DMS 273 (cell line): ENCODE measurements around the gene CD4.

ENCODE experiments used
- DNase-seq: peaks from one replicate; lab custom pipeline; 2025; ENCODE audit not compliant: unreplicated experiment; lab: John Stamatoyannopoulos, UW

Gene CD4

DNA sequence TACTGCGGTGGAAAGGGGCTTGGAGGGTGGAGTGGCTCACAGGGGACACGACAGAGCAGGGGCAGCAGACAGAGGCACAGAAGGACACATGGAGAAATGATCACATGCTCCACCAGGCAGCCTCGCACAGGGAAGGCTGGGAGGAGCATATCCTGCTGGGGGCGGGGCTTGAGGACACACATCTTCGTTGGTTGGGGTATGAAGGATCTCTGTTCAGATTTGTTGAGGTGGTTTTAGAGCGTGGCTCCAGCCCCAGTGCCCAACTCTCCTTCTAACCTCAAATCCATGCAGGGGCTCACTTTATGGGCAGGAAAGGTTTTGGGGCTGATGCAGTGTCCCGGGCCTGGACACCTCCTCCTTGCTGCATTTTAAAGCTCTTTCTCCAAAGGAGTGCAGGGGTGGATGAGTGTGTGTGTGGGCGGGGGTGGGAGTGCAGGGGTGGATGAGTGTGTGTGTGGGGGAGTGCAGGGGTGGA lies 38.1 kb downstream of the CD4 start:
- peak; percentile 88 for DNase-seq

DNA sequence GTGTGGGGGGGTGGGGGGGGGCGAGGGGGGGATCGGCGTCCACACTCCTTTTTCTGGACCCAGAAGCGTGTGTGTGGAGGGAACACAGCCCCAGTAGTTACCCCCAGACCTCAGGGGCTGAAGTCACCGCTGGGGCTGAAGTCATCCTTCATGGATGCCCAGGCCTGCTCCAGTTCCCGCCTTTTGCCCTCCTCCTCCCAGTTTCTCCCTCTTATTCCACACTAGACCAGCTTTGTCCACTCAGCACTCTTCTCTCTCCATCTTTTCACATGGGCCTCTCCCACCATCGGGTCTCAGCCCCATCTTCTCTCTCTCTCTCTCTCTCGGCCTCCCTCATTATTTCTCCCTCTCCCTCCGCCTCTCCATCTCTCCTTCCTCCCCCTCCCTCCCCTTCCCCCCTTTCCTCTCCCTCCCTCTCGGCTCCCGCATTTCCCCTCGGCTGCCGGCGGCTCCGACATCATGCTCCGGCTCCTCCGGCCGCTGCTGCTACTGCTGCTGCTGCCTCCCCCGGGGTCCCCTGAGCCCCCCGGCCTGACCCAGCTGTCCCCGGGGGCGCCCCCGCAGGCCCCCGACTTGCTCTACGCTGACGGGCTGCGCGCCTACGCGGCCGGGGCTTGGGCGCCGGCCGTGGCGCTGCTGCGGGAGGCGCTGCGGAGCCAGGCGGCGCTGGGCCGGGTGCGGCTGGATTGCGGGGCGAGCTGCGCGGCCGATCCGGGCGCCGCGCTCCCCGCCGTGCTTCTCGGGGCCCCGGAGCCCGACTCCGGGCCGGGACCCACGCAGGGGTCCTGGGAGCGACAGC lies 38.9 kb downstream of the CD4 start, which contains the start of gene P3H3:
Gene P3H3, plus strand, starts transcription at position 426 of the 799 bp plus-strand sequence. Its CDS starts 34 bp downstream, at position 460.
- peak; percentile 71 for DNase-seq

DNA sequence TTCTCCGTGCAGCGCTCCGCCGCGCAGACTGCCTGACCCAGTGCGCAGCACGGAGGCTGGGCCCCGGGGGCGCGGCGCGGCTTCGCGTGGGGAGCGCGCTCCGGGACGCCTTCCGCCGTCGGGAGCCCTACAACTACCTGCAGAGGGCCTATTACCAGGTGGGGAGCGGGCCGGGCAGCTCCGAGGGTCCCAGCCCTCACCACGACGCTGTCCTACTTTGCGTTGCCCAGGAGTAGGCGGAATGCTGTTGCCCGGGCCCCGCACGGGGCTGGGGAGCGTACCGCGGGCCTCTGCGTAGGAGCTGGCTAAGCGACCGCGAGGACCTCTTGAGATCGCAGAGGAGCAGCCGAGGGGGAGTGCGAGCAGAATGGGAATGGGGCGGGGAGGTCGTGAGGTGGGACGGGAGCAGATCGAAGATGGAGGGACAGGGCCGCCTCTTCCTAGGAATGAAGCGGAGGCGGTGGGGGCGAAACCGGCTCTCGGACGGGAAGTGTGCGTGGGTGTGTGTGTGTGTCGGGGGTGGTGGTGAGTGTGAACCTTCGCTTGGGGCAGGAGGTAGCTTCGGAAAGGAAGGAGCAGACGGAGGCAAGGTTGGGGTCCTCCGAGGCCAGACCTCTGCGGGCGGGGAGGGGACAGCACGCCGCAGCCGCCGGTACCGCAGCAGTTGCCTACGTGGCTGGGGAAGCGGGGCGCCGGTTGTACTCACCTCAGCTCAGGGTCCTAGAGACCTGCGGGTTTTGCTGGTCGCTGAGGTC lies 39.6 kb downstream of the CD4 start:
- DNase-seq: peak; percentile 54

DNA sequence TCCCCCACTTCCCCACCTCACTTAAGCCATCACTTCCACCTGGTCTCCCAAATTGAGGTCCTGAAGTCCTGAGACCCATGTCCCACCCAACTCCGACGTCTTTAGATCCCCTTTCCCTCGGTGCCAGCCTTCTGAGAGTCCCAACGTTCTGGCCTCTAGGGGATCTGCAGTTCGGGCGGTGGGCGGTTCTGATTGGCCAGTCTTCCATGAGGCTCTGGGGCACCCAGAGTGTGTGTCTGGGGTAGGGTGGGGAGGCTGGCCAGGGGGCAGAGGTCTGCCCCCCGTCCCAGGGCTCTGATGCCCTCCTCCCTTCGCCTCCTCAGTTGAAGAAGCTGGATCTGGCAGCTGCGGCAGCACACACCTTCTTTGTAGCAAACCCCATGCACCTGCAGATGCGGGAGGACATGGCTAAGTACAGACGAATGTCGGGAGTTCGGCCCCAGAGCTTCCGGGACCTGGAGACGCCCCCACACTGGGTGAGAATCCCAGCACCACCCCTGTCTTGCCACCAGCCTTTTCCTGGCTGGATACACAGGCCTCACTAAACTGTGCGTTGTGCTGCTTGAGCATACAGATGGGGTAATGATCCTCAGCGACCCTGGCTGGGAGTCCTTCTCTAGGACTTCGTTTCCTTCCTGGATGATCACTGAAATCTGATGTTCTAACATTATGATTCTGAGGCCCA lies 40.4 kb downstream of the CD4 start:
- DNase-seq: peak; percentile 54

DNA sequence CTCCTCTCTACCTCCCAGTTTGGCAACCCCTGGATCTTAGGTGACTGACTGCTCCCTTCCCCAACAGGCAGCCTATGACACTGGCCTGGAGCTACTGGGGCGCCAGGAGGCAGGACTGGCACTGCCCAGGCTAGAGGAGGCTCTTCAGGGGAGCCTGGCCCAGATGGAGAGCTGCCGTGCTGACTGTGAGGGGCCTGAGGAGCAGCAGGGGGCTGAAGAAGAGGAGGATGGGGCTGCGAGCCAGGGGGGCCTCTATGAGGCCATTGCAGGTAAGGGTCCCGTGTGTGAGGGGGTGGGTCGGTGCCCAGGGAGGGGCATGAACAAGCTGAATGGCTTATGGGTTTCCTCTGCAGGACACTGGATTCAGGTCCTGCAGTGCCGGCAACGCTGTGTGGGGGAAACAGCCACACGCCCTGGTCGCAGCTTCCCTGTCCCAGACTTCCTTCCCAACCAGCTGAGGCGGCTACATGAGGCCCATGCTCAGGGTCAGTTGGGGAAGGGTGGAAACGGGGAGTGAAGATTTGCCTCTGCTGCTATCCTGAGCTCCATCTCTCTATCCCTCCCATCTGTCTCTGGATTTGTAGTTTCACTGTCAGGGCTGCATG lies 41.1 kb downstream of the CD4 start:
- DNase-seq: no peak

DNA sequence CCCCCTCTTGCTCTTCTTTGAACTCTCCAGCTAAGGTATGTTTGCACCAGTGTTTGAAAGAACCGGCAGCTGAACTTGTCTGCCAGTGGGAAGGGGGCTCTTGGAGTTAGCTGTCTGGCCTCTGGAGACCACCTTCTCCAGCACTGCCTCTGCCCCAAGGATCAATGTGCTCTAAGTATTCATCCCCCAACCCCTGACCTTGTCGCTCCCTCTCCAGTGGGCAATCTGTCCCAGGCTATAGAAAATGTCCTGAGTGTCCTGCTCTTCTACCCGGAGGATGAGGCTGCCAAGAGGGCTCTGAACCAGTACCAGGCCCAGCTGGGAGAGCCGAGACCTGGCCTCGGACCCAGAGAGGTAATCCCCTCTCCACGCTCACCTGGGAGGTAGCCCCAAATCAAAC lies 41.7 kb downstream of the CD4 start:
- no peak for DNase-seq

DNA sequence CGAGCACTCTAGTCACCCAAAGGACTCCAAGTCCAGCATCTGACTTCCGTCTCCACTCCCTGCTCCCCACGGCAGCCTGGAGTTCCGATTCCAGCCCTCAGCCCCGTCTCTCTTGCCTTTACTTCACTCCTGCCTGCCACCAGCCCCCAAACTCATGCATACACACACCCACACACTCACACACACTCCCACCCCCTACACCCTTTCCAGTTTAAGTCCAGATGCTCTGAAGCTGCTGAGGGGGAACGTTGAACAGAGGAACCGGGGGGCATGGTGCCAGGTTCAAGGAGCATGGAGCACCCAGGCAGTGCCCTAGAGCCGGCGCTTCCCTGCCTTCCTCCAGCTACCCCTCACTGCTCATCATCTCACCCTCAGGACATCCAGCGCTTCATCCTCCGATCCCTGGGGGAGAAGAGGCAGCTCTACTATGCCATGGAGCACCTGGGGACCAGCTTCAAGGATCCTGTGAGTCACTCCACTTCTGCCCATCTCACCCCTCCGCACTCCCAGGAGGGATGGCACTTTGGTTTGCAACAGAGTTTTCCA lies 42.2 kb downstream of the CD4 start:
- DNase-seq: no peak

DNA sequence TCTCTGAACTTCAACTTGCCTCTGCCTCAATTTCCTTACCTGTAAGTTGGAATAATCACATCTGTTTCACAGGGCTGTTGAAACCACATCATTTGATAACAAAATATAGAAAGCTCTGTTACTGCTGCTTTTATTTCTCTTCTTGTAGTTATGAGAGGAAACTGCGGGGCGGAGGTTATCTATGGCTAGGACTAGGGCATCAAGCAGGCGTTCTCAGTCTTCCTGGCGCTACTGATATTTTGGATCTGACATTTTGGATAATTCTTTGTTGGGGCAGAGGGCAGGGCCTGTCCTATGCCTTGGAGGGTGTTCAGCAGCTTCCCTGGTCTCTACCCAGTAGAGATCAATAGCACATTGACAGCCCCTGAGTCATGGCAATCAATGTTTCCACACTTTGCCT lies 42.8 kb downstream of the CD4 start:
- no peak for DNase-seq

DNA sequence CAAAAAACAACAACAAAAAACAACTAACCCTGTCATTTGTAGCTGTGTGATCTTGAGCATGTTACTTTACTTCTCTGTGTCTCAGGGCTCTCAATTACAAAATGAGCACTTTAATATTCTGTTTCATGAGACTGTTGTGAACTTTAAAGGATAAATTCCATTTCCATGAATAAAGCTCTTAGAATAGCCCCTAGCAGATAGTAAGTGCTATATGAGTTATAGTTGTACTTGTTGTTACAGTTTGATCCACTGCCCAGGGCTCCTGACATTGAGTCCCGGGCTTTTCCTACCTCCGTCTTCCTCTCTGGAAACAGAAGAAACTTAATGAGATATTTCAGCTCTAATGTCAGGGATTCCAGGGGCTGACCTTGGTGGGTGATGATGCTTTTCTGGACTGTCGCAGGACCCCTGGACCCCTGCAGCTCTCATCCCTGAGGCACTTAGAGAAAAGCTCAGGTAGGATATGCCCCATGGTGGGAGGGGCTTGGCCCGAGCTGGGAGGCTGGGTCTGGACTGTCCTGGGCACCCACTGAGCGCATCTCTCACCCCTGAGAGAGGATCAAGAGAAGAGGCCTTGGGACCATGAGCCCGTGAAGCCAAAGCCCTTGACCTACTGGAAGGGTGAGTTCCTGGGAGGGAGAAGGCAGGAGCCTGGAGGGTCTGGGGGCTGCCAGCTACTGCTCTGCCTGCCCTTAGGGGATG lies 44.0 kb downstream of the CD4 start:
- DNase-seq: no peak

DNA sequence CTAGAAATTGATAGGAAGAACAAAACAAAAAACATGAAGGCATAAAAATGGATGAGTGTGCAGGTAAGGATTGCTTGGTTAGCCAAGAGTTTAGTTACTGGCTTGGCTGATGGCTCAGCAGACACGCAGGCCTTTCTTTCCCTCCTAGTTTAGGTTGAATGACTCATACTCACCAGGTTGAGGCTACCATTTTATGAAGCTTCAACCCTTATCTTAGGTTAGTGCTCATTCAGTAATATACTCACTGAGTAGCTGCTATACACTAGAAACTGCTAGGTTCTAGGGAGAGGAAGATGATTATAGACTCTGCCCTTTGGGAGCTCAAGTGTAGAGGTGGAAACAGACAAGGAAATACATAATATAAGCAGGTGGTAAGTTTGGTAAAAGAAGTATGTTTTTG lies 44.9 kb downstream of the CD4 start:
- DNase-seq: no peak

DNA sequence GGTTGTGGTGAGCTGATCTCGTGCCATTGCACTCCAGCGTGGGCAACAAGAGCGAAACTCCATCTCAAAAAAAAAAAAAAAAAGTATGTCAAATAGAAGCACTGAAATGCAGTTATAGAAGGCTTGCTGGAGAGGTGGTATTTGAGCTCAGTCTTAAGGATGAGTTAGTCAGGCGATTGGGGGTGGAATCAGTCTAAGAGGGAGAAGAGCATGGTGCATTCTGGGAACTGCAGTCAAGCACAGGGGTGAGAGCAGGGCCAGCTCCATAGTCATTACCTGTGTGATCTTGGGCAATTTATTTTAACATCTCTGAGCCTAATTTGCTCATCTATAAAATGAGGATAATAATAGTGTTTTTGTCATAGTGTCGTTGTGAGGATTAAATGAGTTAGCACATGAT lies 45.5 kb downstream of the CD4 start:
- DNase-seq: no peak

DNA sequence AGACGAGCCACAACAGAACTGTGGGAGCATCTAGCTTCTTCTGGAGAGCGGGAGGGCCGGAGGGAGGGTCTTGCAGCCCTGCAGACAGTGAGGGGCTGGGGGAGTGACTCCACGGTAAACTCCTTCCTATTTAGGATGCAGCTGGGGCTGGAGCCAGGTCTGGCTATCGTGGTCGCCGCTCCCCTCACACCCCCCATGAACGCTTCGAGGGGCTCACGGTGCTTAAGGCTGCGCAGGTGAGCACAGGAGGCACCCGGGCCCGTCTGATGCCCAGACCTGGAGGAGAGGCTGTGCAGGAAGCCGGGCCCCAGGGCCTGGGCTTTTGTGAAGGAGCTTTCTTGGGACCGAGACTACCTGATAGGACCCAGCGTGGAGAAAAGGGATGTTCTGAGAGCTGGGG lies 47.5 kb downstream of the CD4 start:
- no peak for DNase-seq

DNA sequence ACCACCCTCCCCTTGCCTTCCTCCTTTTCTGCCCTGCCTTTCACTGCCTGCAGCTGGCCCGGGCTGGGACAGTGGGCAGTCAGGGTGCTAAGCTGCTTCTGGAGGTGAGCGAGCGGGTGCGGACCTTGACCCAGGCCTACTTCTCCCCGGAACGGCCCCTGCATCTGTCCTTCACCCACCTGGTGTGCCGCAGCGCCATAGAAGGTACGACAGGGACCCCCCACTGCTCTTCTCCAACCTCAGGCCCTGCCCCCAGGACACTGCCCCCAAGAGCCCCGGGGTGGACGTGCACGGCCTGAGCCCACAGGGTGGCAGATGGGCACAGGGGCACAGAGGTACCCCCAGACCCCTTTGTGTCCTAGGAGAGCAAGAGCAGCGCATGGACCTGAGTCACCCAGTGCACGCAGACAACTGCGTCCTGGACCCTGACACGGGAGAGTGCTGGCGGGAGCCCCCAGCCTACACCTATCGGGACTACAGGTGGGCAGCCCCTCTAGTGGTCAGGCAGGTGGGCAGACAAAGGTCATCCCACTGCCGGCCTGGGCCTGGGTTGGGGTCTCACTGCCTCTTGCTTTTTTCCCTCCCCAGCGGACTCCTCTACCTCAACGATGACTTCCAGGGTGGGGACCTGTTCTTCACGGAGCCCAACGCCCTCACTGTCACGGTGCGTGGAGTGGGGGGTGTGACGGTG lies 48.2 kb downstream of the CD4 start:
- DNase-seq: no peak

DNA sequence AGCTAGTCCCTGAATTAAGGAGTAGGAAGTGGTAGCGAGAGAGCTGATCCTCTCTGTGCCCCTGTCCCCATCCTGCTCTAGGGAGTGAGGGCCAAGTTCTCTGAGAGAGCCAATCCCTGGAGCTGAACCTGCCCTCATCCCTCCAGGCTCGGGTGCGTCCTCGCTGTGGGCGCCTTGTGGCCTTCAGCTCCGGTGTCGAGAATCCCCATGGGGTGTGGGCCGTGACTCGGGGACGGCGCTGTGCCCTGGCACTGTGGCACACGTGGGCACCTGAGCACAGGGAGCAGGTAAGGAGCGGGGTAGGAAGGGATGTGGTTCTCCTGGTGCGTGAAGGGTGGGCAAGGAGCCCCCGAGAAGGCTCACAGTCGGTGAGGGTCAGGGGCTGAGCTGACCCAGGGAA lies 49.5 kb downstream of the CD4 start:
- no peak for DNase-seq

DNA sequence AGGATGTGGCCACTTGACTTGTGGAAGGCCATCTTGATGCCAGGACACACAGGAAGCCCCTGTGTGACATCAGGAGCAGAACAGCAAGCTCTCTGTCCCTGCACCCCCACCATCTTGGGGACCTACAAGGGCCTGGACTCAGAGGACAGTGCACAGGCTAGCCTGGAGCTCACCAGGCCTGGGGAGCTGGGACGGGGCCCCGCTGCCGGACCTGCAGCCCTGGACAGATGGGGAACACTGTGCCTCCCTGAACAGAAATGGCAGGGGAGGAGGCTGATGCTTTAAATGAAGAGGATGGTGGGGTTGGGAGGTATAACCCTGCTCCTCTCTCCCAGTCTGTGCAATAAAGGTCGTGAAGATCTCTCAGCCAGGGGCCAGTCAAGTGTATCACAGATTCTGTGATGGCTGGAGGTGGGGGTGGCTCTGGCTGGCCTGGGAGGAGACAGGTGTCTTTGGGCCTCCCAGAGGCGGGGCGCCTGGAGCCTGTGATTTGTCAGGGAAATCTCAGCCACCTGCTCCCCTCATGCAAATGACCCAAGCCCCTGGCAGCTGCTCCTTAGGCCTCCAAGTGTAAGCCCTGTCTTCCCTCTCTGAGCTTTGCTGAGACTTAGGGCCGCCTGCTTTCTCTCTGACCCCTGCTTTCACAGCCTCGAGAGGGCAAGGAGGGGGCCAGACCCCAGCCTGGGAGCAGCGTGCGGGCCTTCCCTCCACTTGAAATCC lies 50.3 kb downstream of the CD4 start:
- peak; percentile 76 for DNase-seq

DNA sequence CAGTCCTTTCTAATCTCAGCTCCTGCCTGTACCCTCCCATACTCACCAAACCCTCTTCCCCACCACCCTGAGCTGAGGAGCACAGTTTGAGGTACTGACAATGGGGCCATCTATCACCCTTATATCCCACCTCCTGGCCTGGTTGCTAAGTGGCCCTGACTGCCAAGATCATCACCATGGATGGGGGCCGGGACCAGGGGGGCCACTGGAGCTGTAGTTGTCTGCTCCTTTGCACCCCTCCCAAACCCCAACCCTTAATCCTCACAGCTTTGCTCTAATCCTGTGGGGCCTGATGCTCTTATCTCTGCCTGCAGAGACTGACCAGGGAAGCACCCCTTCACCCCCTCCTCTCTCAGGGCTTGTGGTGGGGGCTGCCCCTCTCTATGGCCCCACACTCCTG lies 51.0 kb downstream of the CD4 start:
- DNase-seq: no peak

DNA sequence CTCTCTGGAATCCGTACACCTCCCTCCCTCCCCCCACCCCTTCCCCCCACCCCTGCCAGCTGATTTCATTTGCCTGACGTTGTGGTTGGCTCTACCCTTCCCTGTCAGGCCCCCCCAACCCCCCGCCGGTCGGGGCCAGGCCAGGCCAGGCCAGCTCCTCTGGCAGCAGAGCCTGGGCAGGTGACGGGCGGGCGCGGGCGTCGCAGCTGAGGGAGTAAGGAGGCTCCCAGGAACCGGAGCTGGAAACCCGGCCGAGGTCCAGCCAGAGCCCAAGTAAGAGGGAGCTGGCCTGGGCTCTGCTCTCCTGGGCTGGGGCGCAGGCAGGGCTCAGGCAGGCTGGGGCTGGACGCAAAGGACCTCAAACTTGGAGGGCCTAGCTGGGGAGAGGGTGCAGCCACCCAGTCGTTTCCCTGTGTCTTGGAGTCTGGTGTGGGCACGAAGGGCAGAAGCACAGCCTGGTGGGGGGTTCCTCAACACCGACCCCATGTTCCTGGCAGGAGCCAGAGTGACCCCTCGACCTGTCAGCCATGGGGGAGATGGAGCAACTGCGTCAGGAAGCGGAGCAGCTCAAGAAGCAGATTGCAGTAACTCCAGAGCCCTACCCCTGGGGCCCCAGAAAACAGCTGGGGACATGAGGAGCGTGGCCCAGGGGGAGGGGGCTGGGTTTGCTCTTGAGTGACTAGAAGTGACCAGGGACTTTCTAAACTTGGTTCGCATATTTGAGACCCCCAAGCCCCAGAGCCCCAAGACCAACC lies 51.6 kb downstream of the CD4 start, which contains the start of gene GNB3:
Gene GNB3, plus strand, starts transcription at position 165 of the 755 bp plus-strand sequence. Its CDS starts 363 bp downstream, at position 528.
- DNase-seq: no peak

DNA sequence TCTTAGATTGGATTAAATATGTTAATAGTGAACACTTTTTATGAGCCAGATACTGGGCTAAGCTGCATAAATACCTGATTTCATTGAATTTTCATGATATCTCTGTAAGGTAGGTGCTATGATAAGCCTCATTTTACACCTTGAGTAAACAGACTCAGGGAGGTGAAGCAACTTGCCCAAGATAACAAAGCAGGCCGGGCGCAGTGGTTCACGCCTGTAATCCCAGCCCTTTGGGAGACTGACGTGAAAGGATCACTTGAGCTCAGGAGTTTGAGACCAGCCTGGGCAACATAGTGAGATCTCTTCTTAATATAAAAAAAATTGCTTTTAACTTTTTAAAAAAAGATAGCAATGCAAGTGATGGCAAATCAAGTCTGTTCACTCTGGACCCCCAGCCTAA lies 52.7 kb downstream of the CD4 start:
- no peak for DNase-seq
